IMR-90 (cell line): Measurements from ENCODE around the gene FMC1. TPM values are rescaled to one million over a fixed set of nuclear protein-coding genes. Genes with fewer than 3 reads are reported as not detected.

Experiments used
- ATAC-seq: fragments of 200-7000 bp; cut with Tn5 transposase; 2 replicates; pipeline ENCODE4 v1.9.1; 2020; ENCODE audit warnings: low read depth, mild to moderate bottlenecking, moderate library complexity
- BruUV-seq: library from RNA; stranded (reverse); fragments of 400-500 nt; replicated peaks from 2 replicates; lab custom pipeline; 2021; lab: Mats Ljungman, UMichigan
- CTCF ChIA-PET: fragments of 300-600 bp; formaldehyde crosslinking; extraction: SDS; loops from one replicate; lab custom pipeline; 2021; ENCODE audit warnings: antibody characterized with exemption; lab: Yijun Ruan, JAX
- POLR2A ChIA-PET: fragments of 300-600 bp; sonication (Branson Sonifier 250); formaldehyde crosslinking; loops from one replicate; lab custom pipeline; 2022; ENCODE audit warnings: antibody characterized with exemption; ENCODE audit not compliant: unreplicated experiment; lab: Charles Lee
- DNase-seq: peaks from one replicate; pipeline ENCODE4 v3.0.0; 2013
- H2AFZ ChIP-seq: replicated peaks from 2 replicates; pipeline ENCODE3; 2013; ENCODE audit warnings: low read length, mild to moderate bottlenecking; ENCODE audit not compliant: poor library complexity
- H2AK5ac ChIP-seq: 2 replicates; pipeline ENCODE4 v1.6.1; 2013; ENCODE audit warnings: low read depth, low read length, inconsistent platforms
- H2AK9ac ChIP-seq: replicated peaks from 2 replicates; pipeline ENCODE3; 2013; ENCODE audit warnings: mild to moderate bottlenecking, low read depth, low read length, moderate library complexity; ENCODE audit not compliant: poor library complexity
- H2BK120ac ChIP-seq: 2 replicates; pipeline ENCODE4 v1.6.1; 2013; ENCODE audit warnings: low read depth, low read length, inconsistent platforms
- H2BK15ac ChIP-seq: 3 replicates; pipeline ENCODE4 v1.6.1; 2013; ENCODE audit warnings: low read depth, low read length, inconsistent platforms
- H2BK20ac ChIP-seq: 2 replicates; pipeline ENCODE4 v1.6.1; 2013; ENCODE audit warnings: low read depth, mild to moderate bottlenecking, inconsistent platforms, low read length, moderate library complexity
- H2BK5ac ChIP-seq: 2 replicates; pipeline ENCODE4 v1.6.1; 2013; ENCODE audit warnings: mild to moderate bottlenecking, low read depth, low read length, inconsistent platforms; ENCODE audit not compliant: poor library complexity, severe bottlenecking
- H3K14ac ChIP-seq: replicated peaks from 2 replicates; pipeline ENCODE4 v1.6.1; 2013; ENCODE audit warnings: low read depth, low read length, inconsistent platforms
- H3K18ac ChIP-seq: 2 replicates; pipeline ENCODE4 v1.6.1; 2013; ENCODE audit warnings: low read depth, low read length, control low read depth
- H3K23ac ChIP-seq: 2 replicates; pipeline ENCODE4 v1.6.1; 2013; ENCODE audit warnings: low read depth, low read length, inconsistent platforms
- H3K27ac ChIP-seq: 2 replicates; pipeline ENCODE4 v1.5.1; 2013; ENCODE audit warnings: mild to moderate bottlenecking, control low read depth, low read length; ENCODE audit not compliant: insufficient read depth
- H3K27me3 ChIP-seq: 2 replicates; pipeline ENCODE4 v1.6.1; 2013; ENCODE audit warnings: low read length; ENCODE audit not compliant: control insufficient read depth, insufficient read depth
- H3K36me3 ChIP-seq: 2 replicates; pipeline ENCODE4 v1.6.1; 2013; ENCODE audit warnings: low read length, mixed read lengths; ENCODE audit not compliant: control insufficient read depth, insufficient read depth
- H3K4ac ChIP-seq: 2 replicates; pipeline ENCODE4 v1.6.1; 2013; ENCODE audit warnings: low read depth, low read length, inconsistent platforms
- H3K4me1 ChIP-seq: 2 replicates; pipeline ENCODE4 v1.6.1; 2013; ENCODE audit warnings: low read length, mixed read lengths; ENCODE audit not compliant: control insufficient read depth, insufficient read depth
- H3K4me2 ChIP-seq: 2 replicates; pipeline ENCODE4 v1.6.1; 2013; ENCODE audit warnings: low read depth, mild to moderate bottlenecking, control low read depth, low read length, moderate library complexity
- H3K4me3 ChIP-seq: 2 replicates; pipeline ENCODE4 v1.5.1; 2013; ENCODE audit warnings: low read depth, mild to moderate bottlenecking, control low read depth, low read length, moderate library complexity; ENCODE audit not compliant: insufficient read depth
- H3K56ac ChIP-seq: 2 replicates; pipeline ENCODE4 v1.6.1; 2013; ENCODE audit warnings: low read length, inconsistent platforms; ENCODE audit not compliant: insufficient read depth; ENCODE audit errors: extremely low read depth
- H3K79me1 ChIP-seq, 2 experiments: 2 replicates each; pipeline ENCODE4 v1.6.1; 2013; ENCODE audit warnings: low read length in 2 of 2, inconsistent platforms in 1 of 2, low read depth in 1 of 2
- H3K9ac ChIP-seq: 2 replicates; pipeline ENCODE4 v1.6.1; 2013; ENCODE audit warnings: low read depth, low read length, control low read depth
- H3K9me1 ChIP-seq: 2 replicates; pipeline ENCODE4 v1.6.1; 2013; ENCODE audit warnings: low read length, inconsistent platforms; ENCODE audit not compliant: insufficient read depth
- H3K9me3 ChIP-seq: 2 replicates; pipeline ENCODE4 v1.6.1; 2013; ENCODE audit warnings: low read length; ENCODE audit not compliant: control insufficient read depth, insufficient read depth
- H4K20me1 ChIP-seq: 2 replicates; pipeline ENCODE4 v1.6.1; 2013; ENCODE audit warnings: low read length, inconsistent platforms; ENCODE audit not compliant: insufficient read depth
- H4K5ac ChIP-seq: 2 replicates; pipeline ENCODE4 v1.6.1; 2013; ENCODE audit warnings: mild to moderate bottlenecking, low read depth, low read length, control low read depth
- H4K8ac ChIP-seq, 2 experiments: 2 replicates each; pipeline ENCODE4 v1.6.1; 2013; ENCODE audit warnings: low read depth in 2 of 2, low read length in 2 of 2, control low read depth in 1 of 2, inconsistent platforms in 1 of 2
- H4K91ac ChIP-seq: 2 replicates; pipeline ENCODE4 v1.6.1; 2013; ENCODE audit warnings: low read depth, low read length, inconsistent platforms; ENCODE audit not compliant: insufficient read depth
- CEBPB ChIP-seq: IDR thresholded peaks from 2 replicates; pipeline ENCODE4 v1.6.1; 2012; ENCODE audit warnings: low read depth, low read length, improper control_type of control experiment
- CHD1 ChIP-seq: IDR thresholded peaks from 2 replicates; pipeline ENCODE4 v1.6.1; 2012; ENCODE audit warnings: low read depth, low read length, improper control_type of control experiment
- CTCF ChIP-seq: conservative IDR thresholded peaks from 2 replicates; pipeline ENCODE4 v1.5.1; 2012; ENCODE audit warnings: mild to moderate bottlenecking, low read depth, low read length, improper control_type of control experiment
- ELK1 ChIP-seq: fragments of 150-350 bp; IDR thresholded peaks from 2 replicates; pipeline ENCODE4 v1.6.1; 2016; ENCODE audit warnings: low read depth, mild to moderate bottlenecking, low read length, moderate library complexity, borderline replicate concordance
- MAFK ChIP-seq: IDR thresholded peaks from 2 replicates; pipeline ENCODE4 v1.6.1; 2012; ENCODE audit warnings: low read depth, low read length, improper control_type of control experiment
- MXI1 ChIP-seq: IDR thresholded peaks from 2 replicates; pipeline ENCODE4 v1.6.1; 2012; ENCODE audit warnings: low read depth, mild to moderate bottlenecking, low read length, moderate library complexity, borderline replicate concordance
- NFE2L2 ChIP-seq: fragments of 150-350 bp; IDR thresholded peaks from 2 replicates; pipeline ENCODE4 v1.6.1; 2016; ENCODE audit warnings: low read depth, mild to moderate bottlenecking, low read length
- RAD21 ChIP-seq: IDR thresholded peaks from 2 replicates; pipeline ENCODE4 v1.6.1; 2012; ENCODE audit warnings: low read length, improper control_type of control experiment
- RCOR1 ChIP-seq: IDR thresholded peaks from 2 replicates; pipeline ENCODE4 v1.6.1; 2012; ENCODE audit warnings: mild to moderate bottlenecking, low read length, improper control_type of control experiment; ENCODE audit not compliant: insufficient replicate concordance
- RFX5 ChIP-seq: IDR thresholded peaks from 2 replicates; pipeline ENCODE4 v1.8.0; 2012; ENCODE audit warnings: low read depth, mild to moderate bottlenecking, low read length, moderate library complexity
- SMC3 ChIP-seq: fragments of 150-350 bp; IDR thresholded peaks from 2 replicates; pipeline ENCODE4 v1.6.1; 2016; ENCODE audit warnings: low read depth, mild to moderate bottlenecking, antibody characterized with exemption, low read length, moderate library complexity
- USF2 ChIP-seq: fragments of 150-350 bp; IDR thresholded peaks from 2 replicates; pipeline ENCODE4 v1.6.1; 2017; ENCODE audit warnings: mild to moderate bottlenecking, antibody characterized with exemption, low read length, low read depth
- WGBS, 2 experiments: methylation state at CpG; one replicate each; pipeline versions ENCODE4 v1.1.5 to v1.1.7; 2013; ENCODE audit warnings: missing lambda C conversion rate in 2 of 2; ENCODE audit not compliant: insufficient read length in 1 of 2; ENCODE audit errors: extremely low coverage in 2 of 2; 5-methylcytosine and 5-hydroxymethylcytosine counted together
- dilution Hi-C: fragments of 300-500 bp; cut with HindIII; formaldehyde crosslinking; loops from one replicate; pipeline ENCODE4 v1.14.3; 2018; ENCODE audit warnings: low sequenced_read_pairs; ENCODE audit not compliant: unreplicated experiment
- in situ Hi-C: fragments of 300-500 bp; cut with MboI; formaldehyde crosslinking; loops from 3 replicates; pipeline ENCODE4 v1.14.3; 2019; ENCODE audit warnings: low sequenced_read_pairs, inconsistent platforms, mixed read lengths
- intact Hi-C: fragments of 100-400 bp; cut with micrococcal nuclease; formaldehyde crosslinking; loops from 2 replicates; pipeline ENCODE4 v1.10.0; 2022
- polyA plus RNA-seq, 3 experiments: library from polyadenylated mRNA; depleted of rRNA; stranded (reverse); fragments of >200 nt; gene quantifications; 2 replicates each; pipeline ENCODE4 v1.2.3, GENCODE V29; 2012; ENCODE audit warnings: low replicate concordance in 1 of 3
- total RNA-seq: library from RNA; depleted of rRNA; stranded (reverse); fragments of >200 nt; gene quantifications from 2 replicates; pipeline ENCODE4 v1.2.3, GENCODE V29; 2012

Gene FMC1
- total and polyA plus RNA-seq, 2 of the 4 experiments (the other 2 are of a cell fraction), result 6.1 to 11.9 TPM

GRCh38 chr7:139394540-139394939 lies 53.4 kb downstream of the FMC1 start:
- H3K27ac ChIP-seq, result no peak overlapping the region
- no TSS peak for BruUV-seq
- H4K8ac ChIP-seq, result no peak overlapping the region
- 0 out of 2 replicates have a peak, but pooled peaks cover 12% of the 10 kb centered on the region for H3K9me1 ChIP-seq
- H2BK15ac ChIP-seq, result no peak overlapping the region
- ChIA-PET POLR2A (no interaction called here), CTCF (interaction anchor here (0.7 kb wide), 1 partner anchor 18 kb away, joined by 3 read pairs; no protein-coding TSS in a partner anchor)
- no peak overlapping the region for H2AFZ ChIP-seq
- DNase-seq (no peak), ATAC-seq (no peak)
- no peak overlapping the region for H2BK120ac ChIP-seq
- dilution Hi-C loops, result no loop called here
- H3K79me1 ChIP-seq, result peaks cover 29 to 51% of the 10 kb centered on the region in 2 experiments
- no peak overlapping the region for H3K18ac ChIP-seq
- no peak overlapping the region for H3K56ac ChIP-seq
- no peak overlapping the region for H2AK9ac ChIP-seq
- H3K4ac ChIP-seq, result no peak overlapping the region
- H3K9me3 ChIP-seq, result no peaks in the 10 kb centered on the region
- in situ Hi-C loops, result no loop called here
- no peak overlapping the region for H2BK20ac ChIP-seq
- peaks cover 8% of the 10 kb centered on the region for H3K36me3 ChIP-seq
- H3K23ac ChIP-seq, result no peak overlapping the region
- WGBS, 2 experiments, result 90 to 100% methylated on average over 1 to 2 of the region's 3 CpGs
- intact Hi-C loops, result no loop called here
- H4K5ac ChIP-seq, result no peak overlapping the region
- H3K27me3 ChIP-seq, result no peaks in the 10 kb centered on the region
- no peak overlapping the region for H3K14ac ChIP-seq
- no peak overlapping the region for H4K91ac ChIP-seq
- H3K4me1 ChIP-seq, result peaks cover 6% of the 10 kb centered on the region; the same call in 1 of the 2 replicates
- no peak overlapping the region for H2AK5ac ChIP-seq
- no peak overlapping the region for H2BK5ac ChIP-seq
- H3K4me2 ChIP-seq, result no peak overlapping the region
- peaks cover 43% of the 10 kb centered on the region for H4K20me1 ChIP-seq
- no peak overlapping the region for H3K9ac ChIP-seq
- H3K4me3 ChIP-seq, result no peak overlapping the region
- TF ChIP-seq SMC3 (no peak), MXI1 (no peak), MAFK (no peak), NFE2L2 (no peak), CEBPB (no peak), CTCF (no peak), CHD1 (no peak), RAD21 (no peak), RFX5 (no peak), RCOR1 (no peak), ELK1 (no peak), USF2 (no peak)
